DLD1 (cell line): Measurements from ENCODE around the gene TUBA3E.
"Not testable (repeated sequence)": the region's sequence is repeated elsewhere in the genome, so short reads cannot be mapped to it uniquely, and the experiment has no call there.

Source experiments
- in situ Hi-C: cut with HindIII; loops from 2 replicates; pipeline ENCODE4 v1.10.0; 2017; ENCODE audit warnings: low sequenced_read_pairs

The TUBA3E gene

DNA sequence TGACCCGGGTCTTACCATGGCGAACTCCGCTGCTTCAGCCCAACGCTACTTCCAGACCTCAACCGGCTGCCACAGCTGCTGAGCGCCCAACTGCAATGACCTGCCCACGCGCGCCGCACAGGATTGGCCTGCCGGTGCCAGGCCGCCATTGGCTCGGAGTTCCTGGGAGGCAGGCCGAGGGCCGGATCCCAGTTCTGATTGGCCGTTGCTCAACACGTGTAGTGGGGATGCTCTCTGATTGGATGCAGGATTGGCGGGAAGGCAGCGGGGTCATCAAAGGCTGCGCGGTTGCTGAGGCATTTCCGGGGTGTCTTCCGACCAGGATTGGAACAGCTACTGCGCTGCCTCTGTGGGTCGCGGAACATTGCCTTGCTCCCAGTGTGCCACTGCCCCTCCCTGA lies at the start of gene TUBA3E:
Gene TUBA3E, minus strand, starts transcription at position 97 of the 400 bp plus-strand sequence. Its CDS starts 79 bp downstream, at position 18.
- in situ Hi-C loops: no loop called here

DNA sequence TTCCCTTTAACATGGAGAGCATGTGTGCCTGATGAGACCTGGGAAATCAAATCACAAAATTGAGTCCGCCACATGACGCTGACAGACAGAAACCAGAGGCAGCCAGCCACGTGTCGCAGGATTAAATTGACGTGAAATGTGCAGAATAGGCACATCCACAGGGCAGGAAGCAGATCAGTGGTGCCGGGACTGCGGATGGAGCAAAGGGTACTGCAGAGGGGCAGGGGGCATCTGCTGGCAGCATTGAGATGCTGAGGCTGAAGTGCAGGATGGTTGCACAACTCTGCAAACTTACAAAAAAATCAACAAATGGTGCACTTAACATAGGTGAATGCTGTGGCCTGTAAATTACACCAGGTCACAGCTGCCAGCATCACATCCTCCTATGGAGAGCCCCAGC lies 48.2 kb upstream of the TUBA3E start:
- in situ Hi-C loops: no loop called here

DNA sequence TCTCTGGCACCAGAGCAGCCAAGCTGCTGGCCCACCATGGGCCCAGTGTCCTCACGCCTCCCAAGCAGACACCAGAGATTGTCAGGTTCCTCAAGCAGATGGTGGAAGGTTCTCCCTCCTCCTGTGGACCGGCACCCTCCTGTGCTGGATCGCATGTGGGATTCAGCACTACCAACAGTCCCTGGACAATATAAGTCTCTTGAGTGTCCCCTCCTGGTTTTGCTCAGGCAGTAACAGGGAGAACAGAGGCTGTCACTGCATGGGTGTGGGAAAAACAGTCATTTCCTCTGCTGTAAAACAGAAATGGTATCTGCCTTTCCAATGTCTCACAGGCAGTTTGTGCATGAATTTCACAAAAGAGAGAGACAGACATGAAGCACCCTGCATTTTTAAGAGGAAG lies 47.7 kb upstream of the TUBA3E start:
- in situ Hi-C loops: no loop called here

DNA sequence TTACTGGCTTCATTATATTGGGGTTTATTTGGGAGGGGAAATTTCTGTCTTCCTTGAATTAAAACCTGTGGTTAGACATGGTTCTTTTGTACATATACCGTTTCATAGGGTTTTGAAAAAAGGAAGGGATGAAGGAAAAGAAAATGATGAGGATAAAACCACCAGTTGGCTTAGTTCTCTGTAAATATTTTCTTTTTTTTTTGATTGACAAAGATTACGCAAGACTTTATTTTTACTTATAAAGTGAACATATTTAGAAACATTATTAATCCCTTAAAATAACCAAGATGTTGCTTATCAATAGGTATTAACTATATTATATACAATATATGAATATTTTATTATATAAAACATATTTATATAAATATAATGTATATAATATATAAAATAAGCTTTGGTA lies 45.1 kb upstream of the TUBA3E start:
- in situ Hi-C loops: no loop called here

DNA sequence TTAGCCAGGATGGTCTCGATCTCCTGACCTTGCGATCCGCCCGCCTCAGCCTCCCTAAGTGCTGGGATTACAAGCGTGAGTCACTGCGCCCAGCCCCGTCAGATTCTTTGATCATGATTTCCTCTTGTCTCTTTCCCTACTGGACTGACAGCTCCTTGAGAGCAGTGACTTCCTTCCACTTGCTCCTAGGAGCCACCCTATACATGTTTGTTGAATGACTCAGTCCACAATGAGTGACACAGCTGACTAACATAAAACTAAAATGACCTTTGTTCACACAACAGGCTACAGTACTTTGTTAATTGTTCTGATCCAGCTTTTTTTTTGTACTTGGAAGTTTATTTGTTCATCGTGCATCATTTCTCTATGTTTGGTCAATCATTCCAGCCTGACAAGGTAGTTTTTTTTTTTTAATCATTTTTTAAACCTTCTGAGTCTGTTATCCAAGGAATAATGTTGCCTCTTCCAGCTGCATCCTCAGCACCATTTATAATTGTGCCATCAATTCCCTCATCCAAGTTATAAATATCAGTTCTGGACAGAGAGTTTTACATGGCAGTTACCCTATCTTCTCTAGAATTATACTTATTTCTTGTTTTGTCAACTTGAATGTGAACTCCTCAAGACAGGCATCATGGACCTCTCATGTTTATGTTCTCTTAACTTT lies 42.9 kb upstream of the TUBA3E start:
- in situ Hi-C loops: no loop called here

DNA sequence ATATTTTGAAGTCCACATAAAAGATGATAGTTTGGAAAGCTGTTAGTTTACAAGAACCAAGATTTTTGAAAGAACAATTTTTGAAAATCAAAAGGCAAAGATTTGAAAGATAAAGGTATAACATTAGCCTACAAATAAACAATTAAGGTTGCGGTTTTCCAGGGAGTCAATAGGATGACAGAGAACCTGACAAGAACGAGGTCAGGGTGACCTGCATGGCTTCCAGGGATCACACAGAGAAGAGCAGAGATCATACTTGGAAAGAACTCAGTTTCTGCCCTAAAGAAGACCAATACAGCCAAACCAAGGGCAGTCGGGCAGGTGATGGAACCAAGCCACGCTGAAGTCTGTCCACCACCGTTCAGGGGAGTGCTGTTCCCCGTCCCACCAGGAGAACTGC lies 41.3 kb upstream of the TUBA3E start:
- in situ Hi-C loops: not testable (repeated sequence)

DNA sequence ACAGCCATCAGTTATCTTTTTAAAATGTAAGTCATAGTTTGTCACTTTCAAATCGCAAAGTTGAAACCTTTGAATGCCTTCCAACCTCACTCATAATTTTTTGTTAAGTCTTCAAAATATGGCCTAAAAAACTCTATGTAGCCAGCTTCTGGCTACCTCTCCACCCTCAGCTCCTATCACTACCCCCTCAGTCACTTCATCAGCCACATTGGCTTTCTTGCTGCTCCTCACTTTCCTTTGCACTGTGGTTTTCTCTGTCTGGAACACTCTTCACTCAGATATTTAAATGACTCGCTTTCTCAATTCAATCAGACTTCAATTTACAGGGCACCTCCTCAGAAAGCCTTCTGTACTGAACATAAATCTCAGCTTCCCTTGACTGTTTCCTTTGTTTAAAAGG lies 34.8 kb upstream of the TUBA3E start:
- in situ Hi-C loops: not testable (repeated sequence)

DNA sequence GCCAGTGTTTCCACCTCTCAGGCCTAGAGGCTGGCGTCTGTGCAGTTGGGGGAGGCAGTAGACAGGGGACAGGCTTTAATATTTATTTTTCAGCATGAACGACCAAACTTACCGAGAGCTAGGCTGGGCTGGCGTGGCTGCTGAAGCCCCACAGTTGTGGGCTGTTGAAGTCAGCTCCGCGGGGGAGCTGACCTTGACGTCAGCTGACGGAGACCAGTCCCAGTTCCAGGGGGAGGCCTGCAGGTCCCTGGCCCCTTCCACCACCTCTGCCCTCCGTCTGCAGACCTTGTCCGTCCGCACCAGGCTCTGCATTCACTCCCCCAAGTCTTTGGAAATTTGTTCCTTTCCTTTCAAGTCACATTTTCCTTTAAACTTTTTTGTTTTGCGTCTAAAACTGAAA lies 33.4 kb upstream of the TUBA3E start:
- in situ Hi-C loops: no loop called here

DNA sequence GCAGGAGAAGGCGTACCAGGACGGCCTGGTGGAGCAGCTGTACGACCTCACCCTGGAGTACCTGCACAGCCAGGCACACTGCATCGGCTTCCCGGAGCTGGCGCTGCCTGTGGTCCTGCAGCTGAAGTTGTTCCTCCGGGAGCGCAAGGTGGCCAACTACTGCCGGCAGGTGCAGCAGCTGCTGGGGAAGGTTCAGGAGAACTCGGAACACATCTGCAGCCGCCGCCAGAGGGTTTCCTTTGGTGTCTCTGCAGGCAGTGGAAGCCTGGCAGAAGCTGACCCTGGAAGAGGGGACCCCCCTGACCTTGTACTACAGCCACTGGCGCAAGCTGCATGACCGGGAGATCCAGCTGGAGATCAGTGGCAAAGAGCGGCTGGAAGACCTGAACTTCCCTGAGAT lies 32.7 kb upstream of the TUBA3E start:
- in situ Hi-C loops: not testable (repeated sequence)

DNA sequence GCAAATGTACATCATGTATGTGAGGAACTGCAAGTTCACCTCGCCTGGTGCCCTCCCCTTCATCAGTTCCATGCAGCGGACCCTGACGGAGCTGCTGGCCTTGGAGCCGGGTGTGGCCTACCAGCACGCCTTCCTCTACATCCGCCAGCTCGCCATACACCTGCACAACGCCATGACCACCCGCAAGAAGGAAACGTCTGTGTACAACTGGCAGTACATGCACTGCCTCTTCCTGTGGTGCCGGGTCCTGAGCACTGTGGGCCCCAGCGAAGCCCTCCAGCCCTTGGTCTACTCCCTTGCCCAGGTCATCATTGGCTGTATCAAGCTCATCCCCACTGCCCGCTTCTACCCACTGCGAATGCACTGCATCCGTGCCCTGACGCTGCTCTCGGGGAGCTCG lies 32.1 kb upstream of the TUBA3E start:
- in situ Hi-C loops: not testable (repeated sequence)

DNA sequence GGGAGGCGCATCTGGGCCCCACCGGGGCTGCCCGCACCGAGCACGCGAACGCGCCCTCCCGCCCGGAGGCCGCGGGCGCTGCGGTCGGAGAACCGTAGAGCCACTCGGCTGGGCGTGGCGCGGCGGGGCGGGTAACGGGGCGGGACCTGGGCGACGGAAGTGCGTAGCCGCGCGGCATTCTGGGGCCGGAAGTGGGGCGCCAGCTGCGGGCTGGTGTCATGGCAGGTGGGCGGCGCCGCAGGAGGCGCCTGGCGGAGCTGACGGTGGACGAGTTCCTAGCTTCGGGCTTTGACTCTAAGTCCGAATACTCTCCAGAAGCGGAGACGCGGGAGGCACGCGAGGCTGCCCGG lies 30.9 kb upstream of the TUBA3E start:
- in situ Hi-C loops: not testable (repeated sequence)

DNA sequence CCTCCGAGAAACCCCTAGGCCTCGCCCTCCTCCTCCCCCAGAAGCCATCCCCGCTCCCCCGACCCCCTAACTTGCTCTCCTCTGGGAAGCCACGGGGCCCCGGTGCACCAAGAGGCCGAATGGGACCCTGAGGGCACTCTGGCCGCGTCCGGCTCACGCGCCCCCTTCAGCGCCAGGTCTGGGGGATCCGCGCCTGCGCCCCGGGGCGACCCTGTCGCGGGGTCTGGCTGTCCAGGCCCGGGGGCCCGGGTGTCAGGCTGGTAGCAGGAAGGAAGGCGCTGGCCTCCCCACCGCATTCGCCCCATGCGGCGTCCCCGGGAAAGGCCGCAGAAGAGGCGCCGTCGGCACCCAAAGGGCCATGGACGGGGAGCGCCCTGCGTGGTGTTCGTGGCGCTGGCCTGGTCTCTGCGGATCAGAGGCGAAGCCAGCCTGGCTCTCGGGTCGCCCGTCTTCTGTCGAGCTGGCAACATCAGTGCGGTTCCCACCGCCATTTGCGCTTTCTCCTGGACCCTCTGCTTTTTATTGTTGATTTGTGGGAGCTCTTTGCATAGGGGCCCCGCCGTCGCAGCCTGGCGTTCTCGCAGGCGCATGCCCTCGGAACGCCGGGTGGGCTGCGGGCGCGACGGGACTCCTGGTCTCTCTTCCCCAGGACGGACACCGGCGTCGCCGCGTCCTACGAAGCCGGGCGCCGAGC lies 30.4 kb upstream of the TUBA3E start:
- in situ Hi-C loops: not testable (repeated sequence)

DNA sequence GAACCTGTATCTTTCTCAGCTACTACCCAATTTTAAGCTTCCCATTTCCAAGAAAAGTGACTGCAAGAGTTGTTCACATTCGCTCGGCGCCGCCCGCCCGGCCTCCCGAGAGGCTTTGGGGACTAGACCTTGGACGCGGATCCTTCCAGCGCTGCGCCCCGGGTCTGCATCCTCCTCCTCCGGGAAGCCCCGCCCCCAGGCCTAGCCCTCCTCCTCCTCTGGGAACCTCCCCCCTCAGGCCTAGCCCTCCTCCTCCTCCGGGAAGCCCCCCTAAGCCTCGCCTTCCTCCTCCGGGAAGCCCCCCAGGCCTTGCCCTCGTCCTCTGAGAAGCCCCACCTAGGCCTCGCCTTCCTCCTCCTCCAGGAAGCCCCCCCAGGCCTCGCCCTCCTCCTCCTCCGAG lies 29.8 kb upstream of the TUBA3E start:
- in situ Hi-C loops: not testable (repeated sequence)

DNA sequence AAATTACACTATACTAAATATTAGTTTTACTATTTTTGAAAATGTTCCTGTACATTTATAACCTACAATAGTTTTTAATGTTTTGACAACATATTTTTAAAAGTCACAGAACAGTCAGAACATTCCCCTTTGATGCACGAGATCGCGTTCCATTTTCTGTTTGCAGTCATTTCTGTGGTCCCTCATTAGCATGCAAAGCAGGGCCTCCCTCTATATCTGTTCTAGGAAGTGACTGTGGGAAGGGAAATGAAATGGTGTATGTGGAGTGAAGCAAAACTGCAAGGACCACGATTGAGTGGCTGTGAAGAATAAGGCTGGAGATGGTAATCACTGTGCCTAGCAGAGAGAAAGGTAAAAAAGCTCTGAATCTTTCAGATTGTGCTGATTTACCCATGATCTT lies 24.3 kb upstream of the TUBA3E start:
- in situ Hi-C loops: not testable (repeated sequence)

DNA sequence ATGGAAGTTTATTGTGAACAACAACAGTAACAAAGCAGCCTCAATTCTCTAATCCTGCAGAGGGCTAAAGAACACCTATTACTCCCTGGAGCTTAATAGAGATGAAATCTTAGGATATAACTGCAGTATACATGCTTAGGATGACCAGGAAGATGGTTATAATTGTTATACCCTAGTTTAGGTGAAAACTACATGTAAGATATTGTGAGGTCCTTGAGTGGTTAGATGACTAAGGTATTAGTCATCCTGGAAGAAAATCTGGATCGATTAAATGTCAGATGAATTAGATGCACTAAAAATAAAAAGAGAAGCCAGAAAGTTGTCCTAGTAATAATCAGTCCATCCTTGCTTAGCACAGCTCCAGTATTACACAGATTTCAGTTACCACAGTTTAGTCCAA lies 22.3 kb upstream of the TUBA3E start:
- in situ Hi-C loops: not testable (repeated sequence)

DNA sequence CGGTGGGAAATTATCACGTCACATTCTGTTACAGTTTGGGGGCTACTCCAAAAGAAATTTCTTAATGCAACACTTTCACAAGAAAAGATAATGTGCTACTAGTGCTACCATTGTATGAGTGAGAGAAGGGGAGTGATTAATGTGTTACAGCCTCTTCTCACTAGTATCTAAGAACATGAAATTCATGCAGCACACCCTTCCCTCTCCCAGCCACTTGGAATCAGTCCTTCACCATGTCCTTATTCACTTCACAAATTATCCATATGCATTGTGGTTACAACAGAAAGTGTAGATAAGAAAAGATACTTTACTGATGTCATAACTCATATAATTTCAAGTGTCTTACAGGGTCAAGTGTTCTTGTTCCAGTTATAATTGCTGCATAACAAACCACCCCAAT lies 20.9 kb upstream of the TUBA3E start:
- in situ Hi-C loops: not testable (repeated sequence)

DNA sequence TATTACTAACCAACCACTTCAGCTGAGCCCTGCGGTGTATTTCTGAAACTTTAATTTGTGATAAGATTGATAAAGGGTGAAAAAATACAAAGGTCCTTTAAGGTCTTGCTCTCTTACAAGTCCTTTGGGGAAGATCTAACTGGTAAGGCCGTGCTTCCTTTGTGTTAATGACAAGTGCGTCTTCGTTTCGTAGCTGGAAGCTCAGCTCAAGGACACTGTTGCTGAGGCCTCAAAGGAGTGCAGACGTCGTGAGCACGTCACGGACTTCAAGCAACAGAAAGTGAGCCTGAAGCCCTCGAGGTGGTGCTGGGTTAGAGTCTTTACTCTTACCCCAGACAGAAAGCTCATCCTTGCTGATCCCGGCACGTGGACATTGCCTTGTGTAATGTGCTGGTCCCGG lies 8.8 kb upstream of the TUBA3E start:
- in situ Hi-C loops: not testable (repeated sequence)

DNA sequence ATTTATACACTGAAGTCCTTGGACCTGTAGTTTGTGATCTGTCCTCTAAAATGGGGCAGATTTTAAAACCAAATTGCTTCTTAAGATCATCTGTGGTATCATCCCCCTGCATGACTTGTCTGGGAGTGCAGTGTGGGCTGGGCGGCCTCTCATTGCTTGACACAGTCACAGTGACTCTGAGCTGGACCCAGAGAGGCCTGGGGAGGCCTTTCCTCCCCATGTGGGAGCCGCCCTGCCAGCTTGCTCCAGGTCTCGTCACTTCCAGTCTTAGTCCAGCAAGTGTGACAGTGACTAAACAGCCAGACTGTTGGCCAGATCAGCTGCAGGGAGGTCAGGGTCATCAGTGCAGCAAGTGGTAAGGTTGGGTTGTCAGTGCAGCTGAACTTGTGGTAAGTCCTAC lies 4.9 kb upstream of the TUBA3E start:
- in situ Hi-C loops: not testable (repeated sequence)

DNA sequence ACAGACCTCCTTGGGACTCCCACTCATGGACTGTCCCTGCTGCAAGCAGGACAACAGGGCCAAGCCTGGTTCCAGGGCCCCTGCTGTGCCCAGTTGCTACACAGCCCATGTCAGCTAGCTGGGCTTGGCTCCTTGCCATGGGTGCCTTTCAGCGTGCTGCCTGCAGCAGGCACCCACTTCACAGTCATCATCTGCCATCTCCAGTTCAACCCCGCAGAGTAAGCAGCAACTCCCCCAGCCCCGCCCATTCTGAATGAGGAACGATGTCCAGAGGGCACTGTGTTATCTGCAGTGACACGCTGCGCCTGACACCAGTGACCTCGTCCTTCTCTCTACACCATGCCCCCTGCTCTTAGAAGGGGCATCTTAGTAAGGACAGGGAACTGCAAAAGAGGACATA lies 4.3 kb upstream of the TUBA3E start:
- in situ Hi-C loops: not testable (repeated sequence)

DNA sequence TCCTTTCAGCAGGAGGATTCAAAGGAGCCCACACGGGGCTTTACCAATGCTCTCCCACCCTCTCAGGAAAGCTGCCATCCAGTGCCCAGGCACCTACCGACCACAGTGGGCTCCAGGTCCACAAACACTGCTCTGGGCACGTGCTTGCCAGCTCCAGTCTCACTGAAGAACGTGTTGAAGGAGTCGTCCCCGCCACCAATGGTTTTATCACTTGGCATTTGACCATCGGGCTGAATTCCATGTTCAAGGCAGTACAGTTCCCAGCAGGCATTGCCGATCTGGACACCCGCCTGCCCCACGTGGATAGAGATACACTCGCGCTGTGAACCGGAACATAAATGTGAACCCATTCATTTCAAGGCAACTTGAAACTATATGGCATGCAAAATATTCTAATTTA lies 2.2 kb downstream of the TUBA3E start:
- in situ Hi-C loops: not testable (repeated sequence)

DNA sequence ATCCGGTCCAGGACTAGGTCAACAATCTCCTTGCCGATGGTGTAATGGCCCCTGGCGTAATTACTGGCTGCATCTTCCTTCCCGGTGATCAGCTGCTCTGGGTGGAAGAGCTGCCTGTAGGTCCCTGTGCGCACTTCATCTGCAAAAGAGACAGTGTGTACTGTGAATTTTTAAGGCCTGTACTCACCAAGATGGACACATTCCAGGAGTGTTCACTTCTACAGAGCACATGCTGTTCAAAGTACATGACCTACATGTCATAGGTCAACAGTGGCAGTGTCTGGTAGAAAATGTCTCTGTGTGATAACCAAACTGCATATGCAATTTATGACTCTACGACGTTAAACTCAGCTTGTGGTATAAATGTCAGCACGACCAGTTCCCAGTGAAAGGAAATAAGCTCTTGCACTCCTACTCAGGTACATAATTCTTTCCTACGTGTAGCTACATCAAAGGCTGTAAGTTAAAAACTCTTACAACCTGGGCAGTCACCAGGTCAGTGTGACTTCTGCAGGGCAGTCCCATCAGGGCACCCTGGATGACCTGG lies 3.1 kb downstream of the TUBA3E start:
- in situ Hi-C loops: not testable (repeated sequence)

DNA sequence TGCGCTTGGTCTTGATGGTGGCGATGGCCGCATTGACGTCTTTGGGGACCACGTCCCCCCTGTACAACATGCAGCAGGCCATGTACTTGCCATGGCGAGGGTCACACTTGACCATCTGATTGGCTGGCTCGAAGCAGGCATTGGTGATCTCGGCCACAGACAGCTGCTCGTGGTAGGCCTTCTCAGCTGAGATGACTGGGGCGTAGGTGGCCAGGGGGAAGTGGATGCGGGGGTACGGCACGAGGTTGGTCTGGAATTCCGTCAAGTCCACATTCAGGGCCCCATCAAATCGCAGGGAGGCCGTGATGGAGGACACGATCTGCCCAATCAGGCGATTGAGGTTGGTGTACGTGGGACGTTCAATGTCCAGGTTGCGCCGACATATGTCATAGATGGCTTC lies 4.4 kb downstream of the TUBA3E start:
- in situ Hi-C loops: not testable (repeated sequence)
